H7 (cell line): Measurements from ENCODE around the gene DYSF. TPM values are rescaled to one million over a fixed set of nuclear protein-coding genes. Genes with fewer than 3 reads are reported as not detected.
A peak's percentile ranks its signal among the peaks of the same experiment; 100 is the strongest.

Experiments
- DNase-seq: peaks from one replicate; pipeline ENCODE4 v3.0.0; 2012
- H3K27me3 ChIP-seq: 2 replicates; pipeline ENCODE4 v1.6.0; 2011; ENCODE audit warnings: mild to moderate bottlenecking, low read length; ENCODE audit not compliant: control insufficient read depth, insufficient read depth
- H3K36me3 ChIP-seq: replicated peaks from 2 replicates; pipeline ENCODE4 v1.5.1; 2011; ENCODE audit warnings: low read length; ENCODE audit not compliant: control insufficient read depth, insufficient read depth
- H3K4me3 ChIP-seq: 2 replicates; pipeline ENCODE4 v1.5.1; 2011; ENCODE audit warnings: low read depth, mild to moderate bottlenecking, control low read depth, low read length, moderate library complexity; ENCODE audit not compliant: insufficient read depth
- total RNA-seq: library from RNA; depleted of rRNA; stranded (reverse); fragments of >200 nt; shearing (Covaris generic); gene quantifications from 2 replicates; pipeline ENCODE4 v1.2.3, GENCODE V29; 2014

DYSF gene
- total RNA-seq, 1 experiment from 2014 or later, result 7.4 TPM

DNA sequence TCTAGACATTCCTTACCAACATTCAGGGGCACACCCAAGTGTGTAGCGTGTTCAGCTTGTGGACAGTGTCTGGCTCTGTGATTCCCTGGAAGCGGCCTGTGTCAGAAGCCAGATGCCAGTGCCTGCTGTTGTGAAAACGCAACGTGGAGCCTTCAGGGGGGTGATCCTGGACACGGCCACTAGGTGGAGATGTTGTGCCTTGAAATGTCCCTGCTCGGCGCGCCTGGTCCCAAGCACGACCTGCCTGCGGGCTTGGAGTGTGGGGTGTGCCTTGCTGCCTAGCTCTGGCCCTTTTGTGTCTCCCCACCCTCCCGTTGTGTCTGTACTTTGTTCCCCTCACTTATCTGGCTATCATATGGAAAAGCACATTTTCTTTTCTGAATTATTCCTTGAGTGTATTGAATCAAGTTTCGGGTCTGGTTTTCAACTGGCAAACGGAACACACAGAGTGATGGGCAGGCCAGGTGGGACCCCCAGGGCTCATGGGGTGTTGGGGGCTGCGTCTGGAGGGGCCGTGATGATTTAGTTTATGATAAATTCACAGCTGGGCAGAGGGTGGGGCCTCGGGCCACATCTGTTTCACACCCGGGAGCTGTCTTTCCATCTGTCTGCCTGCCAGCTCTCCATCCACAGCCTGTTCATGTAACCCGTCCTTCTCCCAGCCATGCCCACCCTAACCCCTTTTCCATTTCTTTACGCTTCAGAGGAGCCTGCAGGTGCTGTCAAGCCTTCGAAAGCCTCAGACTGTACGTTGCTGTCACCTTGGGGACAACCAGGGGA lies 95.5 kb downstream of the DYSF start:
- DNase-seq, result peak; percentile 96

DNA sequence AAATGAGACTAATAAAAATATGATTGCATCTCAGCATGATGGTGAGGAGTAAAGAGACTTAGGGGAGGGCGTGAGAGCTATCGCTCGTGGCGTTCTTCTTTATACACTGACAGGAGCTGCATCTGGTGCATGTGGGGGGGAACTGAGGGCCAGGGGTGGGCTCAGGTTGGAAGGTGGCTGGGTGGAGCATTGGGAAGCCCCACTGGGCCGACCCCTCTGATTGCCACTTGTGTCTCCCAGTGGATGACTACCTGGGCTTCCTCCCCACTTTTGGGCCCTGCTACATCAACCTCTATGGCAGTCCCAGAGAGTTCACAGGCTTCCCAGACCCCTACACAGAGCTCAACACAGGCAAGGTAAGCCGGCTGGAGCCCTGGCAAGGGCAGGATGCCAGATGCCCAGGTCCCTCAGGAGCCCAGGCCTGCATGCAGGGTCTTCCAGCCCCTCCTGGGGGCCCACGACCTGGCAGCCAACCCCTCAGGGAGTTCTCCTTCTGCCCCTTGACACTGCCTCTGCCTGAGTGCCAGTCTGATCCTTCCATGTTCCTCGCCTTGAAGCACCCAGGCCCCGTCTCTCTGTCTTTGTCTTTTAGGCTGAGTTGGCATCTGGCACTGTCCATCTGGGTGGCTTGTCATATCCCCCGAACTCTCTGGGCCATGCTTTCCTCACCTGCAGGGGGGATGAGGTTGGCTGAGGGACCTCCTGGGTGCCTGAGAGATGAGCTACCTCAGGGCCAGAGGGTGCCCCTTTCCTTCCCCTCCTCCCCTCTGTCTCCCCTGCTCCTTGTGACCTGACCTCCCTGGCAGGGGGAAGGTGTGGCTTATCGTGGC lies 97.7 kb downstream of the DYSF start:
- Histone ChIP-seq H3K27me3 (no peaks in the 10 kb centered on the region), H3K36me3 (no peaks in the 10 kb centered on the region; the same call in 1 of the 2 replicates), H3K4me3 (no peak overlapping the region)
- DNase-seq, result no peak

More for the DNA sequence above, 95.5 kb downstream of the DYSF start:
- Histone ChIP-seq H3K27me3 (no peaks in the 10 kb centered on the region), H3K4me3 (no peak overlapping the region), H3K36me3 (no peaks in the 10 kb centered on the region; the same call in 1 of the 2 replicates)

DNA sequence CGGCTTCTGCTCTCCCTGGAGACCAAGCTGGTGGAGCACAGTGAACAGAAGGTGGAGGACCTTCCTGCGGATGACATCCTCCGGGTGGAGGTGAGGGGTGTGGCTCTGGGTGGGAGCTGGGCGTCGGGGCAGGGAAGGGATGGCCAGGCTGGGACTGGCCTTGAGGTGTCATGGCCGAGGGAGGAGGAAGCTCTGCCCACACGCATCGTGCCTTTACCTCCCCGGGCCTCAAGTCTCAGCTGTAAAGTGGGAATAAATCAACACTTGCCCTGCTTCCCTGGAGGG lies 98.2 kb downstream of the DYSF start:
- Histone ChIP-seq H3K27me3 (no peaks in the 10 kb centered on the region), H3K36me3 (no peaks in the 10 kb centered on the region; the same call in 1 of the 2 replicates)
- DNase-seq, result no peak

DNA sequence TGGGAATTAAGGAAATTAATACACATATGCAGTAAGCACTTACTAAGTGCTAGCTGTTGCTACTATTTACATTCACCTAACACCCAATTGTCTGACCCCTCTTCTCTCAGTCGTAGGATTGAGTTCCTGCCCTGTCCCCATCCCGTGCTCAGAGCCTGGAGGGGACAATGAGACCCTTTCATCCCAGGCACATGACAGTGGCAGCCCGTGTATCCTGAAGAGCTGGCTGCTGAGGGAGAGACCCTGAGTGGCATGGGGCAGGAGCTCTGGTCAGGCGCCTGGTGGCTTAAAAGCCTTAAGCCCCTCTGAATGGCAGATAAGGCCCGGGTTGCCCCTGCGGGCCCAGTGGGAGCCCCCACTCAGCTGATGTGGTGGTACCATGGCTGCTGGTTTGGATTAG lies 99.0 kb downstream of the DYSF start:
- no peaks in the 10 kb centered on the region; the same call in 1 of the 2 replicates for H3K36me3 ChIP-seq
- DNase-seq, result no peak
- no peak overlapping the region for H3K4me3 ChIP-seq
- no peaks in the 10 kb centered on the region for H3K27me3 ChIP-seq

More for the DNA sequence above, 98.2 kb downstream of the DYSF start:
- H3K4me3 ChIP-seq, result no peak overlapping the region

DNA sequence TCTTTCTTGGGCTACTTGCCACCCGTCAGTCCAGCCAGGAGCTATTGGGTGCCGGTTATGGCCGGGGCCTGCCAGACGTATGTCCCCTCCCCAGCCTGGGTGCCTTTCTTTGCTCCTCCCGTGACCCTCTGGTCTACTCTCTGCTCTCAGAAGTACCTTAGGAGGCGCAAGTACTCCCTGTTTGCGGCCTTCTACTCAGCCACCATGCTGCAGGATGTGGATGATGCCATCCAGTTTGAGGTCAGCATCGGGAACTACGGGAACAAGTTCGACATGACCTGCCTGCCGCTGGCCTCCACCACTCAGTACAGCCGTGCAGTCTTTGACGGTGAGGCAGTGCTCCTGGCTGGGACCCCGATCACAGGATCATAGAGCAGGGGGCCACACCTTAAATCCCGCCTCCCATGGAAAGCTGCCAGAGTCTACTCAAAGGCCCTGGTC lies 99.5 kb downstream of the DYSF start:
- Histone ChIP-seq H3K36me3 (no peaks in the 10 kb centered on the region; the same call in 1 of the 2 replicates), H3K4me3 (no peak overlapping the region), H3K27me3 (no peaks in the 10 kb centered on the region)
- no peak for DNase-seq

DNA sequence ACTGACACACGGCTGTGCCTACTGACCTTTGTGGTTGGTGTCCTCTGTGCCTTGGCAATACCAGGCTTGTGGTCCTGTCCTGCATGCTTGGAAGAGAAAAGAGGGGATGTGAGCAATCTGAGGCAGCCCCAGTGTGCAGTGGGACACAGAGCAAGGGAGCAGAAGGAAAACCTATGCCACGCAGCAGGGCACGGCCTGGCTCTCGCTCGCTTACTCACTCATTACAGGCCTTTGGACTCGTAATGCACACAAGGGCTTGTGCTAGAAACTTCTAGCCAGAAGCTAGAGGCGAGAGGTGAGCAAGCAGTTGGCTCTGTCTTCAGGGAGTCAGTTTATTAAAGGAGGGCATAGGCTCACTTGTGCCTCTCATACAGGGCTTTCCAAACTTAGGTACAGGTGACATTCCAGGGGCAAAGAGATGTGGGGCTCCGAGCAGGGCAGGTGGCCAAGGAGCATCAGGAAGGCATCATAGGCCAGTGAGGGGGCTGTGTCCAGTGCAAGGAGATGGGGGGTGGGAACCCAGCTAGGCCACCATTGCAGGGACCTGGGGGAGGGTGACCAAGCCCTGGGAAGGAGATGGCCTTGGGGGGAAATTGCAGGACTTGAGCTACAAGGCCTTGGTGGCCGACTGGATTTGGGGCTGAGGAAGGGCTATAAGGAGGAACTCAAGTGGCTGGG lies 100.8 kb downstream of the DYSF start:
- Histone ChIP-seq H3K36me3 (no peaks in the 10 kb centered on the region; the same call in 1 of the 2 replicates), H3K27me3 (no peaks in the 10 kb centered on the region), H3K4me3 (no peak overlapping the region)
- DNase-seq, result no peak

DNA sequence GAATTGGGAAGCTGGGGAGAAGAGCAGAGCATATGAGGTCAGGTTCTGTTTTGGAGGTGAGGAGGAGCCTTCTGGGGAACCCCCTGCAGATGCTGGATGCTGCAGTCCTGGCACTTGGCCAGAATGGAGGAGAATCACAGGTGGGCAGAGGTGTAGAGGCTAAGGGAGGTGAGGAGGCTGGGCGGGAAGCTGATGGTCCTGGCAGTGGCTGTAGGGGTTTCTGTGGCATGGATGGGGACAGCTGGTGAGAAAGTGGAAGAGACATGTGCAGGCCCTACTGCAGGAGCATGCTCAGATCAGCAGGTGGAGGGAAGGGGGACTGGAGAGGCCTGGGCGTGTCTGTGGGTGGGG lies 101.3 kb downstream of the DYSF start:
- no peak for DNase-seq
- Histone ChIP-seq H3K36me3 (no peaks in the 10 kb centered on the region; the same call in 1 of the 2 replicates), H3K4me3 (no peak overlapping the region), H3K27me3 (no peaks in the 10 kb centered on the region)

DNA sequence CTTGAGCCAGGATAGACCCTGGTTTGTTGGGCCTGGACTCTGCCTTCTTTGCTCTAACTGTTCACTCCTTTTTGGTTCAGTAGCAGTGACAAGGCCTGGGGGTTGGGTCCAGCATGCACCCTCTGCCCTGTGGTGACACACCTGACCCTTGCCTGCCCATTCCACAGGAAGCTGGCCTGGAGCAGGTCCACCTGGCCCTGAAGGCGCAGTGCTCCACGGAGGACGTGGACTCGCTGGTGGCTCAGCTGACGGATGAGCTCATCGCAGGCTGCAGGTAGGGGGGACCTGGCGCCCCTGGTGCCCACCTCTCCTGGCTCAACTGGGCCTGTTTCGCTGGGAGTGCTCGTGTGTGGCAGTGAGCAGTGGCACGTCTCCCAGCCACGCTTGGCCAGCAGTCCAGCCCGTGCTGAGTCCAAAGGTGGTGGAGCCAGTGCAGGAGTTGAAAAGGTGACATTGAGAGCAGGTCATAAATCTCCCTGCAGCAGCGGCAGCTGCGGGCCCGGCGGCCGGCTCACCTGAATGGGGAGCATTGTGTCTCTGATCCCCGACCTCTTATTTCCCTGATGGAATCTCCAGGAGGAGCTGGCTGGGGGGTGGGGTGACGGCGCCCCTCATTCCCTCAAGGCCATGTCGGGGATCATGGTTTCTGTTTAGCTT lies 102.6 kb downstream of the DYSF start:
- Histone ChIP-seq H3K4me3 (no peak overlapping the region), H3K36me3 (no peaks in the 10 kb centered on the region; the same call in 1 of the 2 replicates)
- DNase-seq, result peak; percentile 38

DNA sequence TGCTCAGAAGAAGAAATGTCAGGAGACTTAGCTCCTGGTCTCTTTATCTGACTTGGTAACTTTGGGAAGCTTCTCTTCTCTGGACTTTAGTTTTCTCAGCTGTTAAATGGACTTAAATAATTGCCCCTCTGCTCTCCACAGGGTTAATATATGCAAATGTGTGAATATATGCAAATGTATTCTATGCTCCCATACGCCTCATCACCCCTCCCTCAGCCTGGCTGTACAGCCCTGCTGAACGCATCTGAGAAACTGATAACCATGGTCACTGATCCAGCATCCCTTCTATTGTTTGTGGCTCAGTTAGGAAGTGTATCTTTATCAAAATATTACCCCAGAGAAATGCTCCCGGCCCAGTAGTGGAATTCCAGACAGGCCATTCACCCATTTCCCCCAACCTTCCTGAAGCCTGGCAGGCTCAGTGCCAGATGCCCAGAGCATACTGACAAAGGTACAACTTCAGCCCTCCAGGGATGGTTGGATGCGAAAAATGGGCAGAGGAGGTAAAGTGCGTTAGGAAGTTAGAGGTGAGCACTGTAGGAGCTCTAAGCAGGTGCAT lies 103.4 kb downstream of the DYSF start:
- H3K27me3 ChIP-seq, result no peaks in the 10 kb centered on the region
- H3K4me3 ChIP-seq, result no peak overlapping the region

More for the DNA sequence above, 102.6 kb downstream of the DYSF start:
- no peaks in the 10 kb centered on the region for H3K27me3 ChIP-seq

DNA sequence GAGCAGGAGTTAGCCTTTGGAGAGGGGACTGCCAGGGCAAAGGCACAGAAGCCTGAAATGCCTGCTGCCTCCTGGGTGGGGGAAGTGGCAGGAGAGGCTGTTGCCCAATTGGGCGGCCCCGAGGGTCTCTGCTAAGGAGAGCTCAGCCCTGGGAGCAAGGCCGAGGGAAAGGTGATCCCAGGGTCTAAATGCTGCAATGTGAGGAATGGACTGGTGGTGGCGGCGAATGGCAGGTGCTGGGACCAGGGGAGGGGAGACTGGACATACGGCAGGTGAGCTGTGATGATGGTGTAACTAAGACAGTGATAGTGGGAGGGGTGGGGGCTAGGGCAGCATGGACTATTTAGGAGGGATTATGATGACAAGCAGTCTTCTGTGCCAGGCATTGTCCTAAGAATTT lies 104.0 kb downstream of the DYSF start:
- no peaks in the 10 kb centered on the region; the same call in 1 of the 2 replicates for H3K36me3 ChIP-seq
- no peaks in the 10 kb centered on the region for H3K27me3 ChIP-seq
- H3K4me3 ChIP-seq, result no peak overlapping the region
- DNase-seq, result peak; percentile 83

More for the DNA sequence above, 103.4 kb downstream of the DYSF start:
- DNase-seq, result no peak
- no peaks in the 10 kb centered on the region; the same call in 1 of the 2 replicates for H3K36me3 ChIP-seq

DNA sequence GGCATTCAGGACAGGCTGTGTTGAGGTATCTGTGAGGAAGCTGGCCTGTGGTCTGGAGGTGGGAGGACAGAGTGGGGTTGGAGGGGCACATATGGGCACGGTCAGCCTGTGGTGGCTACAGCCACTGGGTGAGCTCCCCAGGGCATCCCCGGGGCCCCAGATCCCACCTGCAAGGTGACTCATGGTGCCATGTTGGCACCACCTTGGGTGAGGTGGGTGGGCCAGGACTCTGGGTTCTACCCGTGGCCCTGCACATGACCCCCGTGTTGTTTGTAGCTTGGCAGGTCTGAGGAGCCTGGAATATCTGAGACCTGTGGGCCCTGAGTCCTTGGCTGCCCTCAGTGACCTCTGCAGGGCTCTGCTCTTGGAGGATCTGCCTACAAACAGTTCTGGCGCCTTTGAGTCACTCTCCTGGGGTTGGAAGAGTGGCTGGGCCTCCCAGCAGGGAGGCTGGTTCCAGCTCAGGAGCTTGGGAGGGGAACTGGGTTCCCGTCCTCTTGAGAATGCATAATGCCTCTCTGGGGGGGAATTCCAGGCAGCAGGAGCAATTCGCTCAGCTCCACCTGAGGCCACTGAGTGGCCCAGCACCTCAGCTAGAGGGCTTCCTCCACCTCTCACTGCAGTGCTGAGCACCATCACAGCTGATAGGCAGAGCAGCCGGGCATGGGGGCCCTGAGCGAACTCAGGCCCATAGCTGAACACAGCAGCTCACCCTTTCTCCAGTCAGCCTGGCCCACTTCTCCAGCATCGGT lies 105.1 kb downstream of the DYSF start:
- Histone ChIP-seq H3K27me3 (no peaks in the 10 kb centered on the region), H3K36me3 (no peaks in the 10 kb centered on the region; the same call in 1 of the 2 replicates), H3K4me3 (no peak overlapping the region)
- DNase-seq, result peak; percentile 58

DNA sequence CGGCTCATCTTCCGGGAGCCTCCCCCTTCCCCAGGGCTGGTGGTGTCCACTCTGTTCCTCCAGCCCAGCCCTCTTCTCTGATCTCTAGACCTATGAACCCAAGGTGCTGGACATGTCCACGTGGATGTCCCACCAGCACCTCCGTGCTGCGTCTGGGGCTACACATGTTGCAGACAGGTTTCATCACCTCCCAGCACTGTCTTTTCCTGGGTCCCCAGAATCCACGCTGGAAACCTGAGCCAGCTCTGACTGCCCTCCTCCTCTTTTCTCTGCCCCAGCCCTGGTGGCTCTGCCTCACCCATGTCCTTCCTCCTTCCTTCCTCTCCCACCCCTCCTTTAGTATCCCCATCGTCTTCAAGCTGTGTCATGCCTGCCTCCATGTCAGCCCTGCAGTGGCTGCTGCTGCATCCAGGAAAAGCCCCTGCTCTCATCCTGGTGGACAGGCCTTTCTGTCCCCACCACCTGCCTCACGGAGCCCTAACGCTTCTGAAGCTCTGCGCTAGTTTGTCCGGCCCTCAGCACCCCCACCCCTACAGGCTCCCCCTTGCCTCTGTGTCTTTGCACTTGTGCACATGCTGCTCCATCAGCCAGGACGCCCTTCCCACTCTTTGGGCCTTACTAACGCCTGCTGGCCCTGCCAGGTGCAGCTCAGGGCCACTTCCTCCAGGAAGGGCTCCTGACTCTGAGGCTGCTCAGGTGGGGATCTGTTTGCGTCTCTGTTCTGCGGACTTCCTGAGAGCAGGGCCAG lies 105.9 kb downstream of the DYSF start:
- DNase-seq, result peak; percentile 45
- Histone ChIP-seq H3K27me3 (no peaks in the 10 kb centered on the region), H3K4me3 (no peak overlapping the region), H3K36me3 (no peaks in the 10 kb centered on the region)
